OCI-LY7 (cell line): ENCODE results near the gene PSAPL1. TPM values are rescaled to one million over a fixed set of nuclear protein-coding genes. Genes with fewer than 3 reads are reported as not detected.

ENCODE experiments used
- BruUV-seq: library from RNA; stranded (reverse); fragments of 400-500 nt; replicated peaks from 2 replicates; lab custom pipeline; 2021; lab: Mats Ljungman, UMichigan
- CTCF ChIA-PET: fragments of 300-600 bp; sonication (Branson Sonifier 250); formaldehyde crosslinking; loops from one replicate; lab custom pipeline; 2022; ENCODE audit warnings: antibody characterized with exemption; ENCODE audit not compliant: unreplicated experiment; lab: Charles Lee
- POLR2A ChIA-PET: fragments of 300-600 bp; sonication (Branson Sonifier 250); formaldehyde crosslinking; loops from one replicate; lab custom pipeline; 2022; ENCODE audit warnings: antibody characterized with exemption; lab: Charles Lee
- DNase-seq: peaks from one replicate; pipeline ENCODE4 v3.0.0-alpha.2; 2015; ENCODE audit warnings: low spot score
- H2AFZ ChIP-seq: fragments of 200-600 bp; sonication (generic), shearing (Covaris generic); 2 replicates; pipeline ENCODE4 v1.6.1; 2014; ENCODE audit warnings: mild to moderate bottlenecking, antibody characterized with exemption, low read length, moderate library complexity
- H3K27ac ChIP-seq: fragments of 200-600 bp; sonication (generic); 2 replicates; pipeline ENCODE4 v1.5.1; 2014; ENCODE audit warnings: mixed run types, low read depth, mild to moderate bottlenecking, moderate library complexity, low read length, inconsistent platforms; ENCODE audit not compliant: poor library complexity, severe bottlenecking
- H3K36me3 ChIP-seq: fragments of 200-600 bp; sonication (generic); 2 replicates; pipeline ENCODE4 v1.6.1; 2014; ENCODE audit warnings: mild to moderate bottlenecking, antibody characterized with exemption, low read length, moderate library complexity, mixed read lengths; ENCODE audit not compliant: insufficient read depth
- H3K4me1 ChIP-seq: fragments of 200-600 bp; sonication (generic); 2 replicates; pipeline ENCODE4 v1.5.1; 2014; ENCODE audit warnings: mild to moderate bottlenecking, low read length; ENCODE audit not compliant: insufficient read depth, poor library complexity, severe bottlenecking
- H3K4me2 ChIP-seq: fragments of 200-600 bp; sonication (generic); 2 replicates; pipeline ENCODE4 v1.6.1; 2014; ENCODE audit warnings: mild to moderate bottlenecking, low read length
- H3K4me3 ChIP-seq: fragments of 200-600 bp; sonication (generic); 2 replicates; pipeline ENCODE4 v1.5.1; 2014; ENCODE audit warnings: mild to moderate bottlenecking, low read depth, low read length; ENCODE audit not compliant: poor library complexity, severe bottlenecking
- H3K79me2 ChIP-seq: fragments of 200-600 bp; sonication (generic); 2 replicates; pipeline ENCODE4 v1.6.1; 2016; ENCODE audit warnings: low read depth, mild to moderate bottlenecking, low read length, moderate library complexity, mixed read lengths; ENCODE audit not compliant: insufficient read depth
- H3K9me2 ChIP-seq: fragments of 200-600 bp; sonication (generic); 2 replicates; pipeline ENCODE4 v1.6.1; 2016; ENCODE audit warnings: mild to moderate bottlenecking, low read length, mixed read lengths; ENCODE audit not compliant: insufficient read depth
- H3K9me3 ChIP-seq: fragments of 200-600 bp; sonication (generic); 2 replicates; pipeline ENCODE4 v1.6.1; 2014; ENCODE audit warnings: mild to moderate bottlenecking, mixed run types, low read length, mixed read lengths
- H4K20me1 ChIP-seq: fragments of 200-600 bp; sonication (generic); 2 replicates; pipeline ENCODE4 v1.6.1; 2014; ENCODE audit warnings: mild to moderate bottlenecking, antibody characterized with exemption, low read length, moderate library complexity, mixed read lengths; ENCODE audit not compliant: insufficient read depth
- CTCF ChIP-seq: fragments of 200-600 bp; sonication (generic); conservative IDR thresholded peaks from 2 replicates; pipeline ENCODE4 v1.5.1; 2014; ENCODE audit warnings: mild to moderate bottlenecking, antibody characterized with exemption, low read length, moderate library complexity, mixed read lengths
- EZH2phosphoT487 ChIP-seq: fragments of 200-600 bp; sonication (generic); IDR thresholded peaks from 2 replicates; pipeline ENCODE4 v1.6.1; 2018; ENCODE audit warnings: low read depth, borderline replicate concordance, mild to moderate bottlenecking, mixed run types, antibody characterized with exemption, low read length, moderate library complexity, mixed read lengths
- intact Hi-C: fragments of 100-400 bp; cut with micrococcal nuclease; formaldehyde crosslinking; loops from one replicate; pipeline ENCODE4 v1.10.0; 2022; ENCODE audit not compliant: unreplicated experiment
- total RNA-seq, 2 experiments: library from RNA; depleted of rRNA in 1 of 2; stranded (reverse); fragments of >200 nt in 1 of 2; shearing (Covaris generic) in 1 of 2; gene quantifications; 2 replicates each; pipeline ENCODE4 v1.2.3, GENCODE V29; 2014 to 2022

The PSAPL1 gene
- total RNA-seq, 2 experiments from 2014 or later: not detected

GRCh38 chr4:7387925-7388324 lies 46.8 kb downstream of the PSAPL1 start:
- no peaks in the 10 kb centered on the region for H3K4me1 ChIP-seq
- ChIA-PET CTCF (no interaction called here), POLR2A (no interaction called here)
- H3K4me2 ChIP-seq: no peak overlapping the region
- H2AFZ ChIP-seq: no peak overlapping the region
- no peak overlapping the region for H3K4me3 ChIP-seq
- H4K20me1 ChIP-seq: no peaks in the 10 kb centered on the region
- 0 out of 2 replicates have a peak, but pooled peaks cover 5% of the 10 kb centered on the region for H3K9me3 ChIP-seq
- BruUV-seq: no TSS peak
- H3K79me2 ChIP-seq: no peaks in the 10 kb centered on the region
- no peaks in the 10 kb centered on the region for H3K36me3 ChIP-seq
- no peak overlapping the region for H3K27ac ChIP-seq
- TF ChIP-seq CTCF (no peak), EZH2phosphoT487 (no peak)
- DNase-seq: no peak
- intact Hi-C loops: no loop called here
- H3K9me2 ChIP-seq: no peaks in the 10 kb centered on the region

- Histone ChIP-seq H3K4me3 (no peak overlapping the region), H4K20me1 (no peaks in the 10 kb centered on the region), H3K79me2 (no peaks in the 10 kb centered on the region), H3K36me3 (no peaks in the 10 kb centered on the region), H3K9me2 (no peaks in the 10 kb centered on the region), H3K4me2 (no peak overlapping the region), H3K4me1 (no peaks in the 10 kb centered on the region), H3K9me3 (0 out of 2 replicates have a peak, but pooled peaks cover 5% of the 10 kb centered on the region), H3K27ac (no peak overlapping the region), H2AFZ (no peak overlapping the region)
- TF ChIP-seq EZH2phosphoT487 (no peak), CTCF (no peak)
- no TSS peak for BruUV-seq
- CTCF ChIA-PET: no interaction called here
- intact Hi-C loops: no loop called here
- POLR2A ChIA-PET: no interaction called here
- no peak for DNase-seq
Observed at GRCh38 chr4:7384929-7385890, 49.5 kb downstream of the PSAPL1 start.
